RWPE1 (cell line): Measurements from ENCODE around the gene FAM24B.

Source experiments
- CTCF ChIA-PET: fragments of 350-600 bp; sonication (Branson Sonifier 250); formaldehyde crosslinking; extraction: SDS; loops from one replicate; lab custom pipeline; 2021; lab: Yijun Ruan, JAX
- POLR2A ChIA-PET: fragments of 400-600 bp; formaldehyde crosslinking; extraction: SDS; loops from one replicate; lab custom pipeline; 2020; ENCODE audit warnings: antibody characterized with exemption; ENCODE audit not compliant: low non-redundant PET; lab: Yijun Ruan, JAX
- DNase-seq: peaks from one replicate; pipeline ENCODE4 v3.0.0; 2012; ENCODE audit warnings: low spot score
- H3K27ac ChIP-seq: fragments of 450-650 bp; 2 replicates; pipeline ENCODE4 v1.5.1; 2017
- TF ChIP-seq, protein P1 (sequence below): fragments of 450-650 bp; conservative IDR thresholded peaks from 2 replicates; pipeline ENCODE4 v1.5.1; 2017; ENCODE audit warnings: low read depth, mild to moderate bottlenecking

FAM24B gene

DNA sequence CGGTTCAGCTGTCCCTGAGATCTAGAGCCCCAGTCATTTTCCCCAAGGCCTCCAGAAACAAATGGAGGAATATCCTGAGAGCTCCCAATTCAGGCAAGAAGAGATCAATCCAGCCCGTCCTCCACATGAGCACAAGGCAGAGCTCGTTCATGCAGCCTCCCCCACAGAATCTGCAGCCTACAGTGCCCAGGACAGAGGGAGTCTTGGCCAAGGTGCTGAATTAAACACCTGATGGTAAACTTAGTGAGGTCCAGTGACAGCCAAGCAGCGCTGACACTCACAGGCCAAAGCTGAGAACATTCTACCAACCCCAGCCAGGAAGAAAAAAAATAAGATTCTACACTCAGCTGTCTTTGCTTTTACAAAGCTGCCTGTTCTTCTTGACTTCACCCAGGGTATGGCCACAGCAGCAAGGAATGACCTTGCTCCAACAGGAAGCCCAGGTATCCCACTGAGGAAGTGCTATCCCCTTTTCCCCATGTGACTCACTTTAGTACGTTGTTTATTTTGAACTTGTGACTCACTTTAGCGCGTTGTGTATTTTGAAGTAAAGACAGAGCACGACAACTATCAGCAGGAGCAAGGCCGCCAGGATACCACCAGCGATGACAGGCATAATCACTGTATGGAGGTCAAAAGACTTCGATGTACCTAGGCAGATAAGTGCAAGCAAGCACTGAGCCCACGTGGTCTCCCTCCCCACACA lies 29.3 kb downstream of the FAM24B start:
- DNase-seq = no peak
- CTCF ChIA-PET = interaction anchor here (0.6 kb wide), 1 partner anchor 130 kb away, joined by 3 read pairs; the partner anchor contains the start of gene PSTK
- no peak overlapping the region for H3K27ac ChIP-seq
- POLR2A ChIA-PET = no interaction called here
- TF ChIP-seq, protein P1, sequence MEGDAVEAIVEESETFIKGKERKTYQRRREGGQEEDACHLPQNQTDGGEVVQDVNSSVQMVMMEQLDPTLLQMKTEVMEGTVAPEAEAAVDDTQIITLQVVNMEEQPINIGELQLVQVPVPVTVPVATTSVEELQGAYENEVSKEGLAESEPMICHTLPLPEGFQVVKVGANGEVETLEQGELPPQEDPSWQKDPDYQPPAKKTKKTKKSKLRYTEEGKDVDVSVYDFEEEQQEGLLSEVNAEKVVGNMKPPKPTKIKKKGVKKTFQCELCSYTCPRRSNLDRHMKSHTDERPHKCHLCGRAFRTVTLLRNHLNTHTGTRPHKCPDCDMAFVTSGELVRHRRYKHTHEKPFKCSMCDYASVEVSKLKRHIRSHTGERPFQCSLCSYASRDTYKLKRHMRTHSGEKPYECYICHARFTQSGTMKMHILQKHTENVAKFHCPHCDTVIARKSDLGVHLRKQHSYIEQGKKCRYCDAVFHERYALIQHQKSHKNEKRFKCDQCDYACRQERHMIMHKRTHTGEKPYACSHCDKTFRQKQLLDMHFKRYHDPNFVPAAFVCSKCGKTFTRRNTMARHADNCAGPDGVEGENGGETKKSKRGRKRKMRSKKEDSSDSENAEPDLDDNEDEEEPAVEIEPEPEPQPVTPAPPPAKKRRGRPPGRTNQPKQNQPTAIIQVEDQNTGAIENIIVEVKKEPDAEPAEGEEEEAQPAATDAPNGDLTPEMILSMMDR = no peak

DNA sequence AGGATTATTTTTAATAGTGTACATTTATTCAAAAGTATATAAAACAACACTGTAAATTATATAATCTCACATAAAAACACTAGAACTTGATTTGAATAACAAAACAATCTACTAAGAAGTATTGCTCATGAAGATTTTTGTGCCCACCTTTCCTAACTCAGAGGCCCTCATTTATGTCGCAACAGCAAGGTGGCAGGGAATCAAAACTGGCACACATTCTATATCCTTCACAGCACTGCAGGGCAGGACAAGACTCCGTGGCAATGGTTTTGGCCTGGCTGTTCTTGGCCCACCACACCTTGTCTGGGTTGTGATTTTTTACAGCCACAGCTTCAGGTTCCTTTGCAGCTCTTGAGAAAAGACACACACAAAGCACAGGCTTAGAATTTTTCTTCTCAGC lies 30.3 kb downstream of the FAM24B start:
- TF ChIP-seq, protein P1 = no peak
- H3K27ac ChIP-seq = no peak overlapping the region
- ChIA-PET POLR2A (no interaction called here), CTCF (interaction anchor here (0.6 kb wide), 1 partner anchor 131 kb away, joined by 3 read pairs; the partner anchor contains the start of gene PSTK)
- no peak for DNase-seq

DNA sequence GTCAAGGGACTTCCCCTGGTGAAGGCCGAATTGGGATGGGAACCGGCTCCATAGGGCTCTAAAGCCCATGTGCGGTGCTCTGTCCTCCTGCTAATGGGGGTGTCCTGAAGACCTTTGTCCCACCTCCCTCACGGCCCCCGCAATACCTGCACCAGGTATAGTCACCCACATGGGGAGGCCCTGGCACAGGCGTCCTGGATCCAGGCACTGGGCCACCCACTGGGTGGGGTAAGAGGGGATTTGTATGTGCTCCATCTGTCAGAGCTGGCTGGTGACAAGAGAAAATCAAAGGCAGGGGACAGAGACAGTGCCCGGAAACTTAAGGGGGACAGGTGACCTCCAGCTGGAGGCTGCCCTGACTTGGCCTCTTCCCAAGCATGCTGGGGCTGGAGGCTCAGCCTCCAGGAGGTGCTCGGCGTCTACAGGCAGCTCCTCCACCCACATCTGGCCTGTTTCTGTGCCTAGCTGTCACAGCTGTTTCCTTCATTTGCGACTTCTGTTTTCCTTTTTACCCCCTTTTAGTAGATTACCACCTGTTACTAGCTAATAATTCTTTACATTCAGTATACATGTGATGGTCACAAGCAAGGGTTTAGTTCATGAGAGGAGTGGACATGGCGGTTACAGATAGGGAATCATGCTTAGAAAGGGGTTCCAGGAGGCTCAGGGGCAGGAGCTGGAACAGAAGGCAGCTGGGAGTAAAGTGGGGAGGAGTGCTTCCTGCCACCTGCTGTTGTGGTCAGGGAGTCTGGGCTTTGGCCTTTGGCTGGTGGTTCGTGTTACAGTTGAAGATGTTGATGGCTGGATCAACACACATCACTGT lies 31.4 kb downstream of the FAM24B start:
- CTCF ChIA-PET = interaction anchor here (0.6 kb wide), 2 partner anchors 270 to 1531 kb away, joined by 3 to 4 read pairs; no protein-coding TSS in a partner anchor
- no peak overlapping the region for H3K27ac ChIP-seq
- DNase-seq = no peak
- TF ChIP-seq, protein P1 = no peak
- POLR2A ChIA-PET = no interaction called here

DNA sequence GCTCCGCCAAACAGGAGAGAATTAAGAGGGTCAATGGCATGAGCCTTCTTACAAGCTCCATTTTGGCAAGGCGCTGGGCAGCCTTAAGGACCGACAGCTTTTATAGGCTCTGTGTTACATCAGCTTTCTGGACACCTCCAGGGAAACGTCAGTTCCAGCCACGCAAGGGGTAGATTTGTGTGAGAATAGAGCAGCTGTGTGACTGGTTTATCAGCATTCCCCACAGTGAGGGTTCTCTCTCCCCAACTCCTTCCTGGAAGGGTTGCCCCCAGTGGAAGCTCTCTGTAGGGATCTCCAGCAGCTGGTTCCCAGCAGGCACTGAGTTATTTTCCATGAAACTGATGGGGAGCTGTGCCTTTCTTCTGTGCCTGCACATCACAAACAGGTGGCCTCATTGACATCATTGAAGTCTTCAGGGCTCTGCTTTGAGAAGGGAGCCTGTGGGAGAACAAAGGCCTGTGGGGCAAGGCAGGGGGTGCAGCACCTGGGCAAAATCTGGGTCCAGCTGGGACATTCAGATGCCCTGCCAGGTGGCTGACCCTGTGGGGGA lies 33.5 kb downstream of the FAM24B start, which contains the start of gene CUZD1:
Gene CUZD1 (minus strand): TSS at position 75 of the 550 bp plus-strand sequence. CDS start 14 bp downstream, at position 61.
- DNase-seq = no peak
- H3K27ac ChIP-seq = no peak within 1 kb of the TSS
- ChIA-PET CTCF (no interaction called here), POLR2A (no interaction called here)
- TF ChIP-seq, protein P1 = no peak

DNA sequence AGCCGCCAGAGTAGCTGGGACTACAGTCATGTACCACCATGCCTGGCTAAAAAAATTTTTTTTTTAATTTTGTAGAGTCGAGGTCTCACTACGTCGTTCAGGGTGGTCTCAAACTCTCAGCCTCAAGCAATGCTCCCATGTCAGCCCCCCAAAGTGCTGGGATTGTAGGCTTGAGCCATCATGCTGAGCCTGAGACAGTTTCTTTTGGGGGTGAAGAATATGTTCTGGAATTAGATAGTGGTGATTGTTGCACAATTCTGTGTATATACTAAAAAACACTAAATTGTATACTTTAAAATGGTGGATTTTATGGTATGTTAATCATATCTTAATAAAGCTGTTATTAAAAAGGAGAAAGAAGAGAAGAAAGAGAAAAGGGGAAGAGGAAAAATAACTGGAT lies 35.2 kb downstream of the FAM24B start:
- no peak for DNase-seq
- CTCF ChIA-PET = interaction anchor here (0.7 kb wide), 2 partner anchors 9 to 1100 kb away, joined by 3 read pairs; no protein-coding TSS in a partner anchor
- H3K27ac ChIP-seq = no peak overlapping the region
- TF ChIP-seq, protein P1 = no peak
- POLR2A ChIA-PET = no interaction called here

DNA sequence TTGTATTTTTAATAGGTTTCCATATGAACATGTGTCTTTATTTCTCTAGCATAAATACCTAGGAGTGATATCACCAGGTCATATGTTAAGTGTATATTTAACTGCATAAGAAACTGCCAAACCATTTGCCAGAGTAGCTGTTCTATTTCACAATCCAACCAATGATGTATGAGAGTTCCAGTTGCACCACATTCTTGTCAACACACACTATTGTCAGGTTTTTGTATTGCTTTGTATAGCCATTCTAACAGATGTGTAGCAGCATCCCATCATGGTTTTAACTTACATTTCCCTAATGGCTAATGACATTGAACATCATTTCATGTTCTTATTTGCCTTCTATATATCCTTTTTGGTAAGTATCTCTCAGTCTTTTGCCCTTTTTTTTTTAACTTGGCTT lies 37.8 kb downstream of the FAM24B start:
- TF ChIP-seq, protein P1 = no peak
- no peak overlapping the region for H3K27ac ChIP-seq
- CTCF ChIA-PET = no interaction called here
- POLR2A ChIA-PET = no interaction called here
- DNase-seq = no peak
